Fibroblast of the aortic adventitia (primary cell): Measurements from ENCODE around the gene ADAMTS3. TPM values are rescaled to one million over a fixed set of nuclear protein-coding genes. Genes with fewer than 3 reads are reported as not detected.

Experiments
- DNase-seq: peaks from one replicate; pipeline ENCODE4 v3.0.0-alpha.2; 2010; ENCODE audit warnings: low read depth
- H3K4me3 ChIP-seq: 2 replicates; pipeline ENCODE4 v1.5.1; 2011; ENCODE audit warnings: low read depth, mild to moderate bottlenecking, control low read depth, low read length, moderate library complexity
- total RNA-seq: library from RNA; depleted of rRNA; stranded (reverse); fragments of >200 nt; gene quantifications from 2 replicates; pipeline ENCODE4 v1.2.3, GENCODE V29; 2012; ENCODE audit warnings: low replicate concordance
- TF ChIP-seq, protein P1 (sequence below): IDR thresholded peaks from 2 replicates; pipeline ENCODE4 v1.5.1; 2011; ENCODE audit warnings: mild to moderate bottlenecking, low read length, control low read depth, inconsistent platforms; ENCODE audit not compliant: insufficient read depth

Gene ADAMTS3
- total RNA-seq, 1 donor: 20.3 TPM

DNA sequence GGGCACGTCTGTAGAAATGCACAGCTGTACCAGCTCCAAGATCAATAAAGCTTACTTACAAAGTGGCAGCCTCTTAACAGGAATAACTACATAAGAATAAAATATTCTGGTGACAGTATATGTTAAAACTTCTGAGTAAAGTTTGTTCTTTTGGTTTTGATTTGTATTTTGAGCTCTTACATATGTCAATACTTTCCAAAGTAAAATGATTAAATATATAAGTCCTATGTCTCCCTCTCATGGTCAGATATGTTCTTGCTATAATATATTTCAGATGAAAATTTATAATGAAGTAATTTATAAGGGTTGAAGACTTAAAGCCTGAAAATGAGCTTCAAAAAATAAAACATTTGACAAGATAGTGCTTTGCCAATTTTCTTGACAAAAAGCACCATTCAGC, 282.8 kb downstream of the ADAMTS3 start:
- H3K4me3 ChIP-seq: no peak overlapping the region
- TF ChIP-seq, protein P1, sequence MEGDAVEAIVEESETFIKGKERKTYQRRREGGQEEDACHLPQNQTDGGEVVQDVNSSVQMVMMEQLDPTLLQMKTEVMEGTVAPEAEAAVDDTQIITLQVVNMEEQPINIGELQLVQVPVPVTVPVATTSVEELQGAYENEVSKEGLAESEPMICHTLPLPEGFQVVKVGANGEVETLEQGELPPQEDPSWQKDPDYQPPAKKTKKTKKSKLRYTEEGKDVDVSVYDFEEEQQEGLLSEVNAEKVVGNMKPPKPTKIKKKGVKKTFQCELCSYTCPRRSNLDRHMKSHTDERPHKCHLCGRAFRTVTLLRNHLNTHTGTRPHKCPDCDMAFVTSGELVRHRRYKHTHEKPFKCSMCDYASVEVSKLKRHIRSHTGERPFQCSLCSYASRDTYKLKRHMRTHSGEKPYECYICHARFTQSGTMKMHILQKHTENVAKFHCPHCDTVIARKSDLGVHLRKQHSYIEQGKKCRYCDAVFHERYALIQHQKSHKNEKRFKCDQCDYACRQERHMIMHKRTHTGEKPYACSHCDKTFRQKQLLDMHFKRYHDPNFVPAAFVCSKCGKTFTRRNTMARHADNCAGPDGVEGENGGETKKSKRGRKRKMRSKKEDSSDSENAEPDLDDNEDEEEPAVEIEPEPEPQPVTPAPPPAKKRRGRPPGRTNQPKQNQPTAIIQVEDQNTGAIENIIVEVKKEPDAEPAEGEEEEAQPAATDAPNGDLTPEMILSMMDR: peak; percentile 15
- peak; percentile 40 for DNase-seq

DNA sequence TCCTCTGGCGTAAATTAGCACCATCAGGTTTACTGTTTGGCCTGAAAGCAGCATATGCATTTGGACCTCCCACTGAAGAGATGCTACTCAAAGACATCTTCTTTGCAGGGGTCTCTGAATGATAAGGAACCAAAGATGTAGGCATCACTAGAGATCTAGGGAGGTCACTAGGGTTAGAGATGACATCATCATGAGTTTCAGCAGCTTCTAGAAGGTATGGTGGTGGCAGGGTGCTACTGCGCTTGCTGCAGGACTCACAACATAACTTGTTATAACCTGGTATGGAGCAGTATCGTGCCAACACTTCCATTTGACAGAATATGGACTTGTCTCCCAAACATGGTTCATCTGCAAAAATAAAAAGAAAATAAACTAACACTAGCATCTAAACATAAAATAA, 285.7 kb downstream of the ADAMTS3 start:
- no peak for DNase-seq
- TF ChIP-seq, protein P1: no peak
- H3K4me3 ChIP-seq: no peak overlapping the region

DNA sequence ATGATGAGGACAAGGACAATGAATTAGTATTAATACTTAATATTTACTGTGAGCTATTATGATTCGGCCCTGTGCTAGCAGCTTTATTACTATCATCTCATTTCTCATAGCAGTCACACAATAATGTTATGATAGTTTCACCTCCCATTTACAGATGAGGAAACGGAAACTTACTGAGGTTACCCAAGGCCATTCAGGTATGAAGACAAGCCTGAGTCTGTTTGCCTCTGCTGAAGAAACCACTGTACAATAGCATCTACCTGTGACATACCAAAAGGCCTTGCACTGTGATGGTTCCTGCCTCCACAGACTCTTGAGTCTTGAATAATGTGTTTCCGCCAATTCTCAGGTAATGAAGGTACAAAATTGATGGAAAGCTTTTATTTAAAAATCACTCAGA, 288.8 kb downstream of the ADAMTS3 start:
- H3K4me3 ChIP-seq: no peak overlapping the region
- no peak for DNase-seq
- TF ChIP-seq, protein P1: no peak

DNA sequence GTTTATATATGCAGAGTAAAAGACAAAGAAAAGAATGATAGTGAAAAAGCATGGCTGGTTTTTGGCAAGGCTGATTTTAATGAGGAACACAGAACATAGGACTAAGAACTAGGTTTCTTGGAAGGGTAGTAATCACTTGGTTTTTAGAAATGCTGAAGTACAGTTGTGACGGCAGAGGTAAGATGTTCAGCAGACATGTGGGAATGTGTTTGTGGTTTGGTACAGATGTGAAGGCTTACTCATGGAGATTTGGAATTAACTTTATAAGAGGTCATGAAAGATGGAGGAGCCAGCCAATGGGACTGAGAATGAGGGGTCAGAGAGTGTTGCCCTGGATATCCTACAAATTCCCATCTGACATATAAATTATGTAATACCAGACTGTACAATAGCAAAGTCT, 293.6 kb downstream of the ADAMTS3 start:
- no peak overlapping the region for H3K4me3 ChIP-seq
- TF ChIP-seq, protein P1: no peak
- DNase-seq: no peak

DNA sequence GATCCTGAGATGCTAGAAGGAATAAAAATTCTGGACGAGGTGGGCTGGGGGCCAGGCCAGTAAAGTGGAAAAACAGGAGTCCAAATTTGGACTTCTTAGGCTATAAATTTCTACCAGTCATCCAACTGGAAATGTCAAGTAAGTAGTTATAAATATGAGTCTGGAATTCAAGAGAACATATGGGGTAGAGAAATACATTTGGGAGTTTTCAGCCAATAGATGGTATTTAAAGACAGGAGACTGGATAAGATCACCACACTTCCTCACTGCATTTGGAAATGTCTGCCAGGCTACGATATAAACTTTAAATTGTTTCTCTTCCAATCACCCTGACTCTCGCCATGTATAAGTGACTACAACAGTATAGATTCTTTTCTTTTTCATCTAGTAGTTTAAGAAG, 294.8 kb downstream of the ADAMTS3 start:
- DNase-seq: no peak
- TF ChIP-seq, protein P1: no peak
- H3K4me3 ChIP-seq: no peak overlapping the region

DNA sequence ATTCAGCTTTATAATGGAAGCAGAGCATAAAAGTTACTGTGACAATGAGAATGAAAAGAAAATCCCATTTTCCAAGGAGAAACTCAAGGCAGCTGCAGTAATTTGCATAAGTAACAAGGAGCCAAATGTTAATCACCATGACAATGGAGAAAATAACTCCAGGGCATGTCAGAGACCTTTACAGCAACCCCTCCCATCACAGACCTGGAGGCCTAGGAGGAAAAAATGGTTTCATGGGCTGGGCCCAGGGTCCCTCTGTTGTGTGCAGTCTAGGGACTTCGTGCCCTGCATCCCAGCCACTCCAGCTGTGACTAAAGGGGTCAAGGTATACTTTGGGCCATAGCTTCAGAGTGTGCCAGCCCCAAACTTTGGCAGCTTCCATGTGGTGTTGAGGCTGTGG, 313.8 kb downstream of the ADAMTS3 start:
- H3K4me3 ChIP-seq: no peak overlapping the region
- TF ChIP-seq, protein P1: no peak
- no peak for DNase-seq

DNA sequence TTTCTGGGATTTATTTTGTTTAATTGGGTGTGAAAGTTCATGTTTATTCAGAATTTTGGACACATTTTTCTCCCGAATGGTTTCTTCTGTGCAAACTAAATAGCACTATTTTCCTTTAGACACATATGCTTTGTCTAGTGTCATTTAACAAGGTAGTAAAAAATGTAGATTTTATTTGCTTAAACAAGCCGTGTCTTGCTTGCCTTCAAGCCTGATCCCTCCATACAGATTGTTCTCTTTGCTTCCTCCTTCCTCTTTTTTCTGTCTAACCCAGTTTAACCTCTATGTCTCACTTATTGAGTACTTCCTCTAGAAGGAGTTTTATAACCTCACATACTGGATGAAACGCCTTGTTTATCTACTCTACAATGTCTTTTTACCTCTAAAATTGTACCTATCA, 325.4 kb downstream of the ADAMTS3 start:
- H3K4me3 ChIP-seq: no peak overlapping the region
- no peak for DNase-seq
- TF ChIP-seq, protein P1: no peak
